MCF 10A (cell line): ENCODE data around the gene ALDH3A1. TPM values are rescaled to one million over a fixed set of nuclear protein-coding genes. Genes with fewer than 3 reads are reported as not detected.

Experiments
- BruUV-seq: library from RNA; stranded (reverse); fragments of 400-500 nt; replicated peaks from 2 replicates; lab custom pipeline; 2021; lab: Mats Ljungman, UMichigan
- CTCF ChIA-PET: fragments of 300-600 bp; sonication (Branson Sonifier 250); formaldehyde crosslinking; extraction: SDS; loops from one replicate; lab custom pipeline; 2021; ENCODE audit warnings: antibody characterized with exemption, inconsistent platforms; lab: Yijun Ruan, JAX
- POLR2A ChIA-PET: fragments of 300-600, 350-650 bp; sonication (Branson Sonifier 250); formaldehyde crosslinking; extraction: SDS; loops from one replicate; lab custom pipeline; 2020; ENCODE audit warnings: antibody characterized with exemption, inconsistent platforms; lab: Yijun Ruan, JAX
- DNase-seq: peaks from one replicate; pipeline ENCODE4 v3.0.0-alpha.2; 2018; ENCODE audit not compliant: unreplicated experiment
- H3K27ac Mint-ChIP-seq: one replicate; pipeline ENCODE4 v1.8.0; 2022; ENCODE audit warnings: mild to moderate bottlenecking, low read depth, mixed read lengths; ENCODE audit not compliant: unreplicated experiment
- H3K27me3 Mint-ChIP-seq: one replicate; pipeline ENCODE4 v1.8.0; 2022; ENCODE audit warnings: mixed read lengths; ENCODE audit not compliant: insufficient read depth, unreplicated experiment
- H3K36me3 Mint-ChIP-seq: one replicate; pipeline ENCODE4 v1.8.0; 2022; ENCODE audit warnings: mild to moderate bottlenecking, moderate library complexity, mixed read lengths; ENCODE audit not compliant: insufficient read depth, unreplicated experiment
- H3K4me1 Mint-ChIP-seq: one replicate; pipeline ENCODE4 v1.8.0; 2022; ENCODE audit warnings: mixed read lengths; ENCODE audit not compliant: insufficient read depth, unreplicated experiment
- H3K4me3 Mint-ChIP-seq: one replicate; pipeline ENCODE4 v1.8.0; 2022; ENCODE audit warnings: mild to moderate bottlenecking, moderate library complexity, mixed read lengths; ENCODE audit not compliant: unreplicated experiment
- H3K9me3 Mint-ChIP-seq: one replicate; pipeline ENCODE4 v1.8.0; 2022; ENCODE audit warnings: mixed read lengths; ENCODE audit not compliant: unreplicated experiment
- CTCF ChIP-seq: fragments of 200-600 bp; IDR thresholded peaks from one replicate; pipeline ENCODE4 v1.8.0; 2022; ENCODE audit warnings: antibody characterized with exemption, mild to moderate bottlenecking; ENCODE audit not compliant: unreplicated experiment
- intact Hi-C: fragments of 100-400 bp; cut with micrococcal nuclease; formaldehyde crosslinking; loops from 2 replicates; pipeline ENCODE4 v1.14.1; 2022
- total RNA-seq: library from RNA; stranded (reverse); gene quantifications from 2 replicates; pipeline ENCODE4 v1.2.3, GENCODE V29; 2022

The ALDH3A1 gene
- total RNA-seq, 1 experiment from 2014 or later = 13.4 TPM

DNA sequence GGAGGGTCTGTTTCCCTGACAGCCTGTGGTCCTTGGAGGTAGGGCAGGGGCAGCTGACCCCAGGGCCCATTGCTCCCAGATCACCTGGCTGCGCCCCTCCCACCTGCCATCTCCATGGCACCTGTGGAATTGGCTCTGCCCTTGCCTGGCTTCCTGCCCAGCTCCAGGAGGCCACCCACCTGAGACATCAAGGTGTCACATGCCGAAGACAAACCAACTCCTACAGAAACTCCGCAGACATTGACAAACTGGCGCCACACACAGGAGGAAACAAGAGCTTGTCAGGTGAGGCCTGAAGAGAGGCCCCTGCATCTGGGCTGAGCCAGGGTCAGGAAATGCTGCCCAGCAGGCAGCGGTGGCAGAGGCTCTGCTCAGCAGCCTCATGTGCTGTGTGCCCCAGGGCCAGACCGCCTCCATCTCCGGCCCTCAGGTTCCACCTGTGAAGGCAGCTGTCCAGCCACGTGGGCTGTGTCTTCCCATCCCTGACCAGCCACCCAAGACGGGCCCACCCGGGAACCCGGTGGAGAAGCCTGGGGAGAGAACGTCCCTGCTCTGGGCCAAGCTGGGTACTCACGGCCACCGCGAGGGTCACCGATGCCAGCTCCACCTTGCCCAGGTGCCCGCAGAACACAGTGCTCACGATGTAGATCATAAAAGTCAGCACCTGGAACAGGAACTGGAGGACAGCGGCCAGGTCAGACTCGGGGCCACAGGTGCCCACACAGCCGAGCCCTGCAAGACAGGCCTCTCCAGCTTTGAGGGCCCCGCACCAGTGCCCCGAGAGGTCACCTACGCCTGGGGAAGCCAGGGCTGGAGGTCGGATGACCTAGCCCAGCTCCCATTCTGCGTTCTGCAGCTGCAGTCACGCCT is 33.3 kb downstream of the ALDH3A1 start:
- H3K9me3 Mint-ChIP-seq = no peaks in the 10 kb centered on the region
- no peak overlapping the region for H3K4me3 Mint-ChIP-seq
- no peak for DNase-seq
- no peak overlapping the region for H3K27ac Mint-ChIP-seq
- TF ChIP-seq CTCF = no peak
- H3K4me1 Mint-ChIP-seq = peaks cover 13% of the 10 kb centered on the region
- no peaks in the 10 kb centered on the region for H3K36me3 Mint-ChIP-seq
- CTCF ChIA-PET = interaction anchor here (0.5 to 1.2 kb wide), 3 partner anchors 38 to 420 kb away, joined by 3 to 5 read pairs (median 5); no protein-coding TSS in a partner anchor
- intact Hi-C loops = loop anchor here (5.0 kb wide), 1 partner anchor 53 kb away; no protein-coding TSS in a partner anchor
- no TSS peak for BruUV-seq
- H3K27me3 Mint-ChIP-seq = no peaks in the 10 kb centered on the region
- POLR2A ChIA-PET = interaction anchor here (0.6 to 11.8 kb wide), 3 partner anchors 9 to 36 kb away, joined by 3 to 311 read pairs (median 3); partner anchors contain the start of gene ALDH3A1

- no peak for DNase-seq
- H3K4me3 Mint-ChIP-seq = no peak overlapping the region
- ChIA-PET POLR2A (interaction anchor here (0.6 to 11.8 kb wide), 2 partner anchors 32 to 37 kb away, joined by 3 to 311 read pairs; partner anchors contain the start of gene ALDH3A1), CTCF (interaction anchor here (0.5 to 0.8 kb wide), 2 partner anchors 9 to 202 kb away, joined by 4 to 5 read pairs; no protein-coding TSS in a partner anchor)
- no peak overlapping the region for H3K27ac Mint-ChIP-seq
- H3K36me3 Mint-ChIP-seq = no peaks in the 10 kb centered on the region
- H3K4me1 Mint-ChIP-seq = peaks cover 5% of the 10 kb centered on the region
- TF ChIP-seq CTCF = no peak
- BruUV-seq = no TSS peak
- intact Hi-C loops = no loop called here
- H3K9me3 Mint-ChIP-seq = no peaks in the 10 kb centered on the region
- H3K27me3 Mint-ChIP-seq = no peaks in the 10 kb centered on the region
These were observed 34.2 kb downstream of the ALDH3A1 start for GRCh38 chr17:19713901-19714361.

GRCh38 chr17:19713462-19713861 is 34.6 kb downstream of the ALDH3A1 start:
- Mint-ChIP-seq H3K9me3 (no peaks in the 10 kb centered on the region), H3K4me1 (peaks cover under 1% of the 10 kb centered on the region), H3K27me3 (no peaks in the 10 kb centered on the region), H3K36me3 (no peaks in the 10 kb centered on the region), H3K4me3 (no peak overlapping the region), H3K27ac (no peak overlapping the region)
- BruUV-seq = no TSS peak
- TF ChIP-seq CTCF = no peak
- no peak for DNase-seq
- intact Hi-C loops = no loop called here
- ChIA-PET CTCF (interaction anchor here (0.8 kb wide), 1 partner anchor 9 kb away, joined by 4 read pairs; no protein-coding TSS in a partner anchor), POLR2A (interaction anchor here (0.6 kb wide), 1 partner anchor 31 kb away, joined by 3 read pairs; no protein-coding TSS in a partner anchor)

DNA sequence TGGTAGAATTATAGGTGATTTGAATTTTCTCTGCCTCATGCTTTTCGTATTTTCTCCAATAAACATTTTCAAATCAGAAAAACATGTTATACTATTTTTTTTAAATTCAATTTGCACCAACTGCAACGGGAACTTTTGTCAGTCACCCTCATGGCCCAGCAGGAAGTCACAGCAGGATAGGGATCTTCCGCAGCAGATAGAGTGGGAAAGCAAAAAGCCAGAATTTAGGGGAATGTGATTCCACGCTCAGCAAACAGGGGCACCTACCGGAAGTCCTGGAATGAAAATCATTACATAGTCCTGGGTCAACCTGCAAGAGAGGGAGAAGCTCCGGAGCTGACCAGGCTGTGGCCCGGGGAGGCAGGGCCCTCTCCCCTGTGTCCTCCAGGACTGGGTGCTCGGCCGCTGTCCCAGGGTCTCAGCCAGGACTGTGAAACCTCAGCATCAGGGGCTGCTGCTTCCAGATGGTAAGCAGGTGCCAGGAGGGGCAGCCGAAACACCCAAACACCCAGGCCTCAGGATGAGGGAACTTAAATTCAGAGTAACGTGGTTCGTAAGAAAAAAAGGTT is 35.6 kb downstream of the ALDH3A1 start:
- intact Hi-C loops = no loop called here
- H3K27me3 Mint-ChIP-seq = no peaks in the 10 kb centered on the region
- BruUV-seq = no TSS peak
- H3K9me3 Mint-ChIP-seq = no peaks in the 10 kb centered on the region
- H3K4me3 Mint-ChIP-seq = no peak overlapping the region
- H3K36me3 Mint-ChIP-seq = no peaks in the 10 kb centered on the region
- H3K4me1 Mint-ChIP-seq = peaks cover under 1% of the 10 kb centered on the region
- H3K27ac Mint-ChIP-seq = no peak overlapping the region
- no peak for TF ChIP-seq CTCF
- no peak for DNase-seq
- ChIA-PET CTCF (no interaction called here), POLR2A (no interaction called here)
